Activated T-helper 2 cell treated with anti-CD3 and anti-CD28 coated beads, Interferon-gamma antibody, Interleukin-2, Interleukin-4, amounts not matched to agents 10 μg/mL and 5 μg/mL and 100 μg/mL, durations not matched to agents 14 hours and 24 hours and 36 hours (primary cell): ENCODE data around the gene FAM180A. TPM values are rescaled to one million over a fixed set of nuclear protein-coding genes. Genes with fewer than 3 reads are reported as not detected.

ENCODE experiments used
- DNase-seq: peaks from one replicate; pipeline ENCODE4 v3.0.0; 2021; ENCODE audit warnings: low spot score
- H3K27ac Mint-ChIP-seq: one replicate; pipeline ENCODE4 v1.8.0; 2021; ENCODE audit warnings: mixed read lengths
- H3K27me3 Mint-ChIP-seq: one replicate; pipeline ENCODE4 v1.8.0; 2021; ENCODE audit warnings: low read depth, mixed read lengths
- H3K36me3 Mint-ChIP-seq: one replicate; pipeline ENCODE4 v1.8.0; 2021; ENCODE audit warnings: low read depth, mixed read lengths
- H3K4me1 Mint-ChIP-seq: one replicate; pipeline ENCODE4 v1.8.0; 2021; ENCODE audit warnings: low read depth, mixed read lengths
- H3K4me3 Mint-ChIP-seq: one replicate; pipeline ENCODE4 v1.8.0; 2021; ENCODE audit warnings: low read depth, mild to moderate bottlenecking, moderate library complexity, mixed read lengths
- H3K9me3 Mint-ChIP-seq: one replicate; pipeline ENCODE4 v1.8.0; 2021; ENCODE audit warnings: mixed read lengths
- intact Hi-C: fragments of 100-400 bp; cut with micrococcal nuclease; formaldehyde crosslinking; loops from one replicate; pipeline ENCODE4 v1.15.1; 2023
- total RNA-seq: library from RNA; stranded (reverse); gene quantifications from 2 replicates; pipeline ENCODE4 v1.2.3, GENCODE V29; 2022

Gene FAM180A
- total RNA-seq = not detected in 2 replicates

GRCh38 chr7:135748770-135749169 lies at the start of gene FAM180A:
TSS of gene FAM180A (minus strand) at chr7:135748813. CDS start at chr7:135748580, 233 bp downstream.
- no peaks in the 10 kb centered on the region for H3K36me3 Mint-ChIP-seq
- H3K4me1 Mint-ChIP-seq = no peaks in the 10 kb centered on the region
- no peaks in the 10 kb centered on the region for H3K9me3 Mint-ChIP-seq
- no peak within 1 kb of the TSS for H3K4me3 Mint-ChIP-seq
- H3K27ac Mint-ChIP-seq = no peak within 1 kb of the TSS
- no peak for DNase-seq
- intact Hi-C loops = no loop called here
- peaks cover 3% of the 10 kb centered on the region for H3K27me3 Mint-ChIP-seq

- Mint-ChIP-seq H3K27ac (no peak overlapping the region), H3K9me3 (no peaks in the 10 kb centered on the region), H3K4me1 (peaks cover 1% of the 10 kb centered on the region), H3K4me3 (no peak overlapping the region), H3K27me3 (peaks cover 13% of the 10 kb centered on the region), H3K36me3 (no peaks in the 10 kb centered on the region)
- intact Hi-C loops = no loop called here
- no peak for DNase-seq
Observed at GRCh38 chr7:135798095-135798494, 49.5 kb upstream of the FAM180A start.

GRCh38 chr7:135795846-135796570 lies 47.4 kb upstream of the FAM180A start:
- H3K27ac Mint-ChIP-seq = no peak overlapping the region
- H3K4me1 Mint-ChIP-seq = no peaks in the 10 kb centered on the region
- intact Hi-C loops = no loop called here
- no peak overlapping the region for H3K4me3 Mint-ChIP-seq
- no peak for DNase-seq
- H3K36me3 Mint-ChIP-seq = no peaks in the 10 kb centered on the region
- H3K27me3 Mint-ChIP-seq = peaks cover 5% of the 10 kb centered on the region
- no peaks in the 10 kb centered on the region for H3K9me3 Mint-ChIP-seq

- Mint-ChIP-seq H3K36me3 (no peaks in the 10 kb centered on the region), H3K4me3 (no peak overlapping the region), H3K9me3 (no peaks in the 10 kb centered on the region), H3K27ac (no peak overlapping the region), H3K4me1 (no peaks in the 10 kb centered on the region), H3K27me3 (peaks cover 1% of the 10 kb centered on the region)
- intact Hi-C loops = no loop called here
- DNase-seq = no peak
Observed at GRCh38 chr7:135793841-135794240, 45.2 kb upstream of the FAM180A start.

GRCh38 chr7:135792866-135793265 lies 44.3 kb upstream of the FAM180A start:
- intact Hi-C loops = no loop called here

GRCh38 chr7:135792363-135792668 lies 43.7 kb upstream of the FAM180A start:
- Mint-ChIP-seq H3K27me3 (peaks cover 2% of the 10 kb centered on the region), H3K9me3 (no peaks in the 10 kb centered on the region)

More at GRCh38 chr7:135792866-135793265, 44.3 kb upstream of the FAM180A start:
- no peaks in the 10 kb centered on the region for H3K36me3 Mint-ChIP-seq
- H3K4me3 Mint-ChIP-seq = no peak overlapping the region
- no peaks in the 10 kb centered on the region for H3K9me3 Mint-ChIP-seq
- H3K4me1 Mint-ChIP-seq = no peaks in the 10 kb centered on the region
- H3K27ac Mint-ChIP-seq = no peak overlapping the region
- no peaks in the 10 kb centered on the region for H3K27me3 Mint-ChIP-seq
- no peak for DNase-seq

GRCh38 chr7:135791543-135792362 lies 43.1 kb upstream of the FAM180A start:
- no peak for DNase-seq
- Mint-ChIP-seq H3K27me3 (peaks cover 2% of the 10 kb centered on the region), H3K9me3 (no peaks in the 10 kb centered on the region), H3K4me3 (no peak overlapping the region), H3K27ac (no peak overlapping the region), H3K36me3 (no peaks in the 10 kb centered on the region), H3K4me1 (no peaks in the 10 kb centered on the region)
- intact Hi-C loops = no loop called here

More at GRCh38 chr7:135792363-135792668, 43.7 kb upstream of the FAM180A start:
- Mint-ChIP-seq H3K36me3 (no peaks in the 10 kb centered on the region), H3K27ac (no peak overlapping the region), H3K4me3 (no peak overlapping the region), H3K4me1 (no peaks in the 10 kb centered on the region)
- no peak for DNase-seq
- intact Hi-C loops = no loop called here

- H3K4me3 Mint-ChIP-seq = no peak overlapping the region
- no peaks in the 10 kb centered on the region for H3K4me1 Mint-ChIP-seq
- H3K27ac Mint-ChIP-seq = no peak overlapping the region
- H3K9me3 Mint-ChIP-seq = no peaks in the 10 kb centered on the region
- DNase-seq = no peak
- peaks cover 6% of the 10 kb centered on the region for H3K27me3 Mint-ChIP-seq
- intact Hi-C loops = no loop called here
- no peaks in the 10 kb centered on the region for H3K36me3 Mint-ChIP-seq
Observed at GRCh38 chr7:135790371-135790977, 41.9 kb upstream of the FAM180A start.

- intact Hi-C loops = no loop called here
- no peaks in the 10 kb centered on the region for H3K4me1 Mint-ChIP-seq
- no peaks in the 10 kb centered on the region for H3K36me3 Mint-ChIP-seq
- no peak for DNase-seq
- H3K27ac Mint-ChIP-seq = no peak overlapping the region
- H3K27me3 Mint-ChIP-seq = peaks cover 8% of the 10 kb centered on the region
- H3K4me3 Mint-ChIP-seq = no peak overlapping the region
- H3K9me3 Mint-ChIP-seq = no peaks in the 10 kb centered on the region
Observed at GRCh38 chr7:135789956-135790355, 41.3 kb upstream of the FAM180A start.

DNA sequence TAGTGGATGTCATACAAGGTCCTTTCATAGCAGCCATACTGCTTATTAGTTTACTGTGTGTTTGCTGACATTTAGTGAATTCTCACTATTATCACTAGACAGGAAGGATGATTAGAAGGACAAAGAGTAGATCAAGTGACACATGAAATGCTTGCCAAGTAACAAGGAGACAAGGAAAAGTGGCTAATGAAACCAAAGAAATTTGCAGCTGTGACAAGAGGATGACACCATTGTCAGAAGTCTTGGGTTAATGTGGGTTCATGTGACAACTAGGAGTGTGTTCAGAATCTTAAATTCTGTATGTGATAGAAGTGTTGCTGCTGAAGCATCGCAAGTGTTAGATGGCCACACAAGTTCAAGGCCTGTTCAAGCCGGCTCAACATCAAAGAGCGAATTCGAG lies 40.8 kb upstream of the FAM180A start:
- no peak for DNase-seq
- no peaks in the 10 kb centered on the region for H3K36me3 Mint-ChIP-seq
- H3K4me3 Mint-ChIP-seq = no peak overlapping the region
- intact Hi-C loops = no loop called here
- H3K27ac Mint-ChIP-seq = no peak overlapping the region
- no peaks in the 10 kb centered on the region for H3K9me3 Mint-ChIP-seq
- peaks cover 8% of the 10 kb centered on the region for H3K27me3 Mint-ChIP-seq
- H3K4me1 Mint-ChIP-seq = no peaks in the 10 kb centered on the region

DNA sequence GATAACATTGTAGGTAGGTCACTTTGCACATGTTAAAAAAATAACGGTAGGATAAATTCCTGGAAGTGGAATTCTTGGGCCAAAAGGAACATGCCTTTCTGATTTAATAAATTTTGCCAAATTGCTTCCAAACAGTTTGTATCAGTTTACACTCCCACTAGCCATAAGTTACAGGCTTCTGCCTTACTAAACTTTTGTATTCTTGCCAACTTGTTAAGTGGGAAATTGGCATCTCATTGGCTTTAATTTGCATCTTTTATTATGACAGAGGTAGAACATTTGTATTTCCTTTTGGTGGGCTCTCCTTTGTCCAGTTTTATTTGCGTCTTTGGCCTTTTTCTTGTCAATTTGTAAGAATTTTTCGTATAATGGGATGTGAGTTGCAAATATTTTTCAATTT lies 38.3 kb upstream of the FAM180A start:
- H3K27me3 Mint-ChIP-seq = peaks cover 9% of the 10 kb centered on the region
- H3K36me3 Mint-ChIP-seq = no peaks in the 10 kb centered on the region
- H3K4me3 Mint-ChIP-seq = no peak overlapping the region
- H3K27ac Mint-ChIP-seq = no peak overlapping the region
- intact Hi-C loops = no loop called here
- H3K9me3 Mint-ChIP-seq = no peaks in the 10 kb centered on the region
- no peak for DNase-seq
- H3K4me1 Mint-ChIP-seq = no peaks in the 10 kb centered on the region

DNA sequence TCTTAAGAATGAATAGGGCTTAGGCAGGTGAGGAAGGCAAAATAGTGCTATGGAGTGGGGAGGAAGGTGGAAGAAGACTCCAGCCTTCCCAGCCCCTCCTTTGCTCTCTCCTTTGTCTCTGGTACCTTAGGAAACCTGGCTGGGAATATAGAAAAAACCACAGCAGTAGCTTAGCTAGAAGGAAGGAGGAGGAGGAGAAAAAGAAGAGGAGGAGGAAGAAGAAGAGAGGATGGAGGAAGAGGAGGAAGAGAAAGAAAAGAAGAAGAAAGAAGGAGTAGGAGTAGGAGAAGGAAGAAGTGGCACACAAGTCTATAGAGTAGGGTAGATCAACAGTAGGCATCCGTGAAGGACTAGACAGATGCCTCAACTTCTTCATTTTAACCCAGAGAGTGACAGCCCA lies 36.5 kb upstream of the FAM180A start:
- H3K4me1 Mint-ChIP-seq = no peaks in the 10 kb centered on the region
- DNase-seq = no peak

GRCh38 chr7:135784013-135784412 lies 35.4 kb upstream of the FAM180A start:
- H3K27ac Mint-ChIP-seq = no peak overlapping the region
- no peak overlapping the region for H3K4me3 Mint-ChIP-seq
- H3K27me3 Mint-ChIP-seq = peaks cover 9% of the 10 kb centered on the region
- no peaks in the 10 kb centered on the region for H3K4me1 Mint-ChIP-seq
- intact Hi-C loops = no loop called here
- H3K9me3 Mint-ChIP-seq = no peaks in the 10 kb centered on the region
- no peak for DNase-seq
- H3K36me3 Mint-ChIP-seq = no peaks in the 10 kb centered on the region

More for the DNA sequence above, 36.5 kb upstream of the FAM180A start:
- Mint-ChIP-seq H3K27me3 (peaks cover 9% of the 10 kb centered on the region), H3K36me3 (no peaks in the 10 kb centered on the region), H3K27ac (no peak overlapping the region), H3K4me3 (no peak overlapping the region), H3K9me3 (no peaks in the 10 kb centered on the region)
- intact Hi-C loops = no loop called here
